Measurements from ENCODE around the gene TADA1. TPM values are rescaled to one million over a fixed set of nuclear protein-coding genes. Genes with fewer than 3 reads are reported as not detected.

TADA1 gene
- total RNA-seq, 6 experiments from 2014 or later: 6.5 to 8.1 (median 7.0) TPM

DNA sequence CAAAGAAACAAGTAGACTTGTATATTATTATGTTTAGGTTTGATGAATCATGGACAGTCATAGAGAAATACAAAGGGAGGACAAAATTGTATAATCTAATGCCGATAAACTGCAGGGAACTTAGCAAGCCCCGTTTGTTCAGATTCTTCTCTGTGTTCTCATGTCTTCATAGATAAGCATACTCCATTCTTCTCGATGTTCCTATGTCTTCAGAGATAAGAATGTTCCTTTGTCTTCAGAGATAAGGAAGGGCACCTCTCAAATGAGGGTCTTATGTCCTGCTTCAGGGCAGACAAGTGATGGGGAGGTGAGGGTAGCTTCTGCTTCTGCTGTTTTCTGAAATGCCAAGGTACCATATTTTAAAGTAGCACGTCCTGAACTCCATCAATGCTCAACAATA lies 19.7 kb upstream of the TADA1 start:
- H3K36me3 Mint-ChIP-seq (ENCODE audit: low read depth): no peaks in the 10 kb centered on the region
- H3K27me3 Mint-ChIP-seq (ENCODE audit: insufficient read depth): peaks cover 15% of the 10 kb centered on the region

DNA sequence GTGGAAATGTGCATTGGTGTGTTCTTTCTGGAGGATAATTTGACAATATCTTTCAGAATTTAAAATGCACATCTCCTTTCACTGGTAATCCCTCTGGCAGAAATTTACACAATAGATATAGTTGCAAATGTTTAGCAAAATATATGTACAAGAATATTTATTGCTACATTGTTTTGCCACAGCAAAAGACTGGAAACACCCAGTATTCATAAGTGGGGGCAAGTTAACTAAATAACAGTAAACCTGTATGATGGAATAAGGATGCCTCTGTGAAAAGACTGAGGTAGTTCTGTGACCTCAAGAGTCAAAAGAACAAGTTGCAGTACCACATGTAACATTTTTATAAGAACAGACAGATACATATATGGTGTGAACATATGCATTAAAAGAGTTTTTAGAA lies 13.7 kb upstream of the TADA1 start:
- TF ChIP-seq CTCF (IDR thresholded peaks at IDR 0.05): no peak
- no peak overlapping the region for H3K4me3 Mint-ChIP-seq
- H3K4me1 Mint-ChIP-seq (ENCODE audit: low read depth): no peaks in the 10 kb centered on the region
- no peak overlapping the region for H3K27ac Mint-ChIP-seq
- DNase-seq: no peak
- H3K9me3 Mint-ChIP-seq: no peaks in the 10 kb centered on the region
- peaks cover 11% of the 10 kb centered on the region for H3K27me3 Mint-ChIP-seq (ENCODE audit: insufficient read depth)
- H3K36me3 Mint-ChIP-seq (ENCODE audit: low read depth): no peaks in the 10 kb centered on the region

More for the DNA sequence above, 19.7 kb upstream of the TADA1 start:
- TF ChIP-seq CTCF (IDR thresholded peaks at IDR 0.05): no peak
- Mint-ChIP-seq H3K9me3 (no peaks in the 10 kb centered on the region), H3K4me1 (ENCODE audit: low read depth) (peaks cover 3% of the 10 kb centered on the region), H3K4me3 (no peak overlapping the region), H3K27ac (no peak overlapping the region)
- no peak for DNase-seq

GRCh38 chr1:166888373-166889111 lies 12.5 kb upstream of the TADA1 start:
- Mint-ChIP-seq H3K27ac (no peak overlapping the region), H3K27me3 (ENCODE audit: insufficient read depth) (peaks cover 15% of the 10 kb centered on the region), H3K36me3 (ENCODE audit: low read depth) (no peaks in the 10 kb centered on the region), H3K4me1 (ENCODE audit: low read depth) (no peaks in the 10 kb centered on the region), H3K4me3 (no peak overlapping the region), H3K9me3 (no peaks in the 10 kb centered on the region)
- no peak for DNase-seq
- TF ChIP-seq CTCF (IDR thresholded peaks at IDR 0.05): no peak

DNA sequence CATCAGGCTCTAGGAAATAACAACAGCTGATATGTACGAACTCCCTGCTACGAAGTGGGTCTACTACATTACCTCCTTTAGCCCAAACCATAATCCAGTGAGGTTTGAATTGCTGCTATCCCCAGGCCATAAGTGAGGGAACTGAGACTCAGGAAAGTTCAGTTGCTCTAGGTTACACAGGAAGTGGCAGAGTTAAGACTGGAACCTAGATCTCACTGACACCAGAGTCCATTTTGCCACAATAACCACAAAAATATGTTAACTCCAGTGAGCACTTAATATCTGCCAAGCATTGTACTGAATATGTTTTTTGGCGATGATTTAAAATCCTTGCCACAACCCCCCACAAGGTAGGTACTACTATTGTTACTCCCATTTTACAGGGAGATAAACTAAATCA lies 8.9 kb upstream of the TADA1 start:
- H3K27ac Mint-ChIP-seq: no peak overlapping the region
- TF ChIP-seq CTCF (IDR thresholded peaks at IDR 0.05): no peak
- H3K9me3 Mint-ChIP-seq: no peaks in the 10 kb centered on the region
- no peaks in the 10 kb centered on the region for H3K4me1 Mint-ChIP-seq (ENCODE audit: low read depth)
- peaks cover 12% of the 10 kb centered on the region for H3K27me3 Mint-ChIP-seq (ENCODE audit: insufficient read depth)
- no peak overlapping the region for H3K4me3 Mint-ChIP-seq
- DNase-seq: no peak
- no peaks in the 10 kb centered on the region for H3K36me3 Mint-ChIP-seq (ENCODE audit: low read depth)

DNA sequence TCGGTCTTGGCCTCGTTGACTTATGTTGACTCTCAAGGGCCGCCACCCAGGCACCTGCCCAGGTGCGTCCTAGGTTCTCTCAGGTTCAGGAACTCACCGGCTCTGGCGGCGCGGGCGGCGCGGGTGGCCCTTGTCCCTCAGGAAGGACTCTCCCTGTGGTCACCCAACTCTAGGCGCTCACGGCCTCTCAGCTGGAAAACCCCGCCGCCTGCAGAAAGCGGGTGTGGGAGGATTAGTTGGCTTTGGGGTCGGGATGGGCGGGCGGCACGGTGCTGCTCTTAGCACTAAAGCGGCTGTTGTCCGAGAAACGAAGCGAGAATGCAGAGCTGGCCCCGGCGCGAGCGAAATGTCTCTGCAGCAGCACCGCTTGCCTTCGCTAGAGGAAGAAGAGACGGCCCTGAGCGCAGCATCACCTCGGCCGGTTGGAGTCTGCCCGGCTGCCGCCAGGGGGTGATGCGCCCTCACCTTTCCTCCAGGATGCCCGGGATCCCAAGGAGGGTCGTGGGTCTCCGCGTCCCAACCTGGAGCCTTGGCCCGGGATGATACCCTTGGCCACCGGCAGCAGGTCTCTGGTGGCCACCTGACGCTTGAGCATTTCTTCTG lies 8.1 kb upstream of the TADA1 start:
- DNase-seq: no peak
- no peaks in the 10 kb centered on the region for H3K4me1 Mint-ChIP-seq (ENCODE audit: low read depth)
- no peak overlapping the region for H3K27ac Mint-ChIP-seq
- H3K9me3 Mint-ChIP-seq: no peaks in the 10 kb centered on the region
- H3K36me3 Mint-ChIP-seq (ENCODE audit: low read depth): no peaks in the 10 kb centered on the region
- H3K4me3 Mint-ChIP-seq: no peak overlapping the region
- TF ChIP-seq CTCF (IDR thresholded peaks at IDR 0.05): peak; percentile 76
- H3K27me3 Mint-ChIP-seq (ENCODE audit: insufficient read depth): peaks cover 12% of the 10 kb centered on the region
